Dedifferentiated amniotic fluid mesenchymal stem cell (primary cell): Measurements from ENCODE around the gene MCM7.
"Not testable (repeated sequence)": the region's sequence is repeated elsewhere in the genome, so short reads cannot be mapped to it uniquely, and the experiment has no call there.

Experiments used
- DNase-seq: peaks from one replicate; pipeline ENCODE4 v3.0.0-alpha.2; 2016; ENCODE audit errors: extremely low spot score

MCM7 gene

GRCh38 chr7:100101016-100101862 is at the start of gene MCM7, which contains the start of gene AP4M1:
MCM7 (minus strand) TSS chr7:100101397; CDS start chr7:100101294, 103 bp downstream.
AP4M1 (plus strand) TSS chr7:100101643; CDS start chr7:100101715, 72 bp downstream.
- peak; percentile 98 for DNase-seq

GRCh38 chr7:100148559-100149328 is 47.5 kb upstream of the MCM7 start, which contains the start of gene LAMTOR4:
LAMTOR4 (plus strand) TSS chr7:100148918; CDS start chr7:100148973, 55 bp downstream.
- DNase-seq: peak; percentile 98

- no peak for DNase-seq
Measured at GRCh38 chr7:100148225-100148558, 47.0 kb upstream of the MCM7 start.

- DNase-seq: no peak
Measured at GRCh38 chr7:100147278-100147677, 46.1 kb upstream of the MCM7 start.

GRCh38 chr7:100146350-100146749 is 45.2 kb upstream of the MCM7 start:
- not testable (repeated sequence) for DNase-seq

- DNase-seq: no peak
Measured at GRCh38 chr7:100142461-100142860, 41.3 kb upstream of the MCM7 start.

- no peak for DNase-seq
Measured at GRCh38 chr7:100141555-100141949, 40.4 kb upstream of the MCM7 start.

GRCh38 chr7:100137851-100138760 is 36.9 kb upstream of the MCM7 start:
- DNase-seq: no peak

- no peak for DNase-seq
Measured at GRCh38 chr7:100132697-100133151, 31.5 kb upstream of the MCM7 start.

- no peak for DNase-seq
Measured at GRCh38 chr7:100132126-100132525, 30.9 kb upstream of the MCM7 start.

- DNase-seq: peak; percentile 47
Measured at GRCh38 chr7:100130608-100131453, 29.6 kb upstream of the MCM7 start.

GRCh38 chr7:100130220-100130607 is 29.0 kb upstream of the MCM7 start:
- DNase-seq: not testable (repeated sequence)

GRCh38 chr7:100128637-100128963 is 27.4 kb upstream of the MCM7 start:
- no peak for DNase-seq

GRCh38 chr7:100127866-100128636 is 26.9 kb upstream of the MCM7 start:
- DNase-seq: no peak

GRCh38 chr7:100126931-100127865 is 26.0 kb upstream of the MCM7 start, which contains the start of gene MBLAC1:
MBLAC1 (plus strand) TSS chr7:100126967; CDS start chr7:100127396, 429 bp downstream.
- peak; percentile 91 for DNase-seq

GRCh38 chr7:100126239-100126930 is 25.2 kb upstream of the MCM7 start:
- no peak for DNase-seq

- no peak for DNase-seq
Measured at GRCh38 chr7:100124301-100125230, 23.4 kb upstream of the MCM7 start.
